ENCODE results near the gene PCCA.

Gene PCCA

GRCh38 chr13:100473087-100473486 is 384.2 kb downstream of the PCCA start:
- Histone ChIP-seq H3K4me2 (ENCODE audit: low read length) (no peak overlapping the region), H2BK12ac (ENCODE audit: low read length) (no peak overlapping the region), H4K8ac (ENCODE audit: low read depth, low read length) (no peak overlapping the region), H3K79me2 (ENCODE audit: control insufficient read depth, insufficient read depth, low read length, poor library complexity) (no peaks in the 10 kb centered on the region), H3K18ac (ENCODE audit: low read length) (no peak overlapping the region), H3K4ac (ENCODE audit: low read depth, low read length) (no peak overlapping the region), H3K4me1 (ENCODE audit: control insufficient read depth in 1 of 2, insufficient read depth in 2 of 2, low read length in 2 of 2) (peaks cover 3 to 4% of the 10 kb centered on the region in 2 experiments), H3K4me3 (ENCODE audit: low read depth, low read length) (no peak overlapping the region), H2BK5ac (ENCODE audit: low read depth, low read length, poor library complexity) (no peak overlapping the region), H3K79me1 (ENCODE audit: low read length) (no peaks in the 10 kb centered on the region), H3K9ac (ENCODE audit: low read length) (no peak overlapping the region), H4K12ac (ENCODE audit: low read depth, low read length) (no peak overlapping the region), H2AK5ac (ENCODE audit: low read length) (no peak overlapping the region), H2BK120ac (ENCODE audit: insufficient read depth, low read length, poor library complexity) (no peak overlapping the region), H3K27ac (ENCODE audit: low read depth, low read length) (no peak overlapping the region), H3K9me3 (ENCODE audit: insufficient read depth, low read depth, low read length) (no peaks in the 10 kb centered on the region), H3K27me3 (ENCODE audit: insufficient read depth, low read length) (no peaks in the 10 kb centered on the region), H2AFZ (ENCODE audit: insufficient read depth, low read length, poor library complexity) (no peak overlapping the region), H3K23ac (ENCODE audit: low read length) (no peak overlapping the region), H3K36me3 (ENCODE audit: control insufficient read depth in 1 of 2, insufficient read depth in 2 of 2, low read length in 2 of 2) (no peaks in the 10 kb centered on the region), H3K14ac (ENCODE audit: low read length) (no peak overlapping the region), H4K91ac (ENCODE audit: low read depth, low read length) (no peak overlapping the region)
- WGBS (ENCODE audit: extremely low coverage, insufficient coverage, insufficient read length) = no CpG with 5 or more reads among the region's 10 CpGs
- no peak for DNase-seq

DNA sequence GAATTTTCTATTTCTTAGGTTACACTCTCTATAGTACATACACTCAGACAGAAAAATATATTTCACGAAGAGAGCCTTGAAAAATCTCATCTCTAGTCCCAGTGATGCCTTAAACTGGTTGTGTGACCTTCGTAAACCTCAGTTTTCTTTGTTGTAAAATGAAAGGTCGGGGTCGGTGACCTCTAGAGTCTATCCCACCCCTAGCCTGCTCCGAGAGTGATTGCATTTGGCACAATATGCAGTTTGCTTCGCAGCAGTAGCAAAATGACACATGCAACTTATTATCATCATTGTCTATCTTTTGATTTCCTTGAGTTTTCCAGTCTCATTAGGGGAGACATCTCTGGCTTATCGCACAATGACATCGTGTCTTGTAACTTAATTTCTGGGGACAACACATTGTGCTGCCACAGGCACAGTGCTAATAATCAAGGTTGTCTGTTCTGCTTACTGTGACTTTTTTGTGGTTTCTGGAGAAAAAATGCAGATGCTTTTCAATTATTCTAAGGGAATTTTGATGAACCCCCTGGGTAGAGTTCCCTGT is 384.7 kb downstream of the PCCA start:
- no peak overlapping the region for H3K4me2 ChIP-seq (ENCODE audit: low read length)
- H3K79me1 ChIP-seq (ENCODE audit: low read length) = no peaks in the 10 kb centered on the region
- H4K91ac ChIP-seq (ENCODE audit: low read depth, low read length) = no peak overlapping the region
- no peak overlapping the region for H4K8ac ChIP-seq (ENCODE audit: low read depth, low read length)
- WGBS (ENCODE audit: extremely low coverage, insufficient coverage, insufficient read length) = no CpG with 5 or more reads among the region's 8 CpGs
- H3K23ac ChIP-seq (ENCODE audit: low read length) = no peak overlapping the region
- H3K14ac ChIP-seq (ENCODE audit: low read length) = no peak overlapping the region
- H3K79me2 ChIP-seq (ENCODE audit: control insufficient read depth, insufficient read depth, low read length, poor library complexity) = no peaks in the 10 kb centered on the region
- no peak overlapping the region for H2BK12ac ChIP-seq (ENCODE audit: low read length)
- peaks cover 8 to 9% of the 10 kb centered on the region in 2 experiments for H3K4me1 ChIP-seq (ENCODE audit: control insufficient read depth in 1 of 2, insufficient read depth in 2 of 2, low read length in 2 of 2)
- H3K4me3 ChIP-seq (ENCODE audit: low read depth, low read length) = no peak overlapping the region
- DNase-seq = no peak
- H3K4ac ChIP-seq (ENCODE audit: low read depth, low read length) = no peak overlapping the region
- no peak overlapping the region for H2AFZ ChIP-seq (ENCODE audit: insufficient read depth, low read length, poor library complexity)
- no peaks in the 10 kb centered on the region for H3K27me3 ChIP-seq (ENCODE audit: insufficient read depth, low read length)
- no peak overlapping the region for H2BK5ac ChIP-seq (ENCODE audit: low read depth, low read length, poor library complexity)
- no peak overlapping the region for H3K27ac ChIP-seq (ENCODE audit: low read depth, low read length)
- H3K9me3 ChIP-seq (ENCODE audit: insufficient read depth, low read depth, low read length) = no peaks in the 10 kb centered on the region
- no peak overlapping the region for H3K18ac ChIP-seq (ENCODE audit: low read length)
- H2BK120ac ChIP-seq (ENCODE audit: insufficient read depth, low read length, poor library complexity) = no peak overlapping the region
- H4K12ac ChIP-seq (ENCODE audit: low read depth, low read length) = no peak overlapping the region
- H2AK5ac ChIP-seq (ENCODE audit: low read length) = no peak overlapping the region
- no peak overlapping the region for H3K9ac ChIP-seq (ENCODE audit: low read length)
- H3K36me3 ChIP-seq (ENCODE audit: control insufficient read depth in 1 of 2, insufficient read depth in 2 of 2, low read length in 2 of 2) = no peaks in the 10 kb centered on the region

DNA sequence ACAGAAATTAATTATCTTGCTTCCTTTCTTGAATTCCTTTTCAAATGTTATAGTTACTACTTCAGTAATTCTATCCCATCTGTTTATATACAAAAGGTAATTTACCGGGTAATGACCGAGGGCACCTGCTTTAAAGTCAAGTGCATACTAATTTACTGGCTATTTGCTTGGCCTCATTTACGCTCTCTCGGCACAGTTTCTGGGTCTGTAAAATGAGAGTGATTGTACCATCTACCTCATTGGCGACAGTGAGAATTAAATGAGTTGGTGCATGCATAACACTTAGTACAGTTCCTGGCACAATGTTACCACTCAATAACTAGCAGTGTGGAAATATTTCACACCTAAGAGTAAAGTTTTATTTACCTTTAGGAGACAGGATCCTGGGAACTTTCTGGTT is 388.1 kb downstream of the PCCA start:
- Histone ChIP-seq H3K27ac (ENCODE audit: low read depth, low read length) (no peak overlapping the region), H4K8ac (ENCODE audit: low read depth, low read length) (no peak overlapping the region), H3K18ac (ENCODE audit: low read length) (no peak overlapping the region), H2BK5ac (ENCODE audit: low read depth, low read length, poor library complexity) (no peak overlapping the region), H2BK12ac (ENCODE audit: low read length) (no peak overlapping the region), H3K4me1 (ENCODE audit: control insufficient read depth in 1 of 2, insufficient read depth in 2 of 2, low read length in 2 of 2) (peaks cover 8 to 9% of the 10 kb centered on the region in 2 experiments), H2AFZ (ENCODE audit: insufficient read depth, low read length, poor library complexity) (no peak overlapping the region), H3K9ac (ENCODE audit: low read length) (no peak overlapping the region), H3K36me3 (ENCODE audit: control insufficient read depth in 1 of 2, insufficient read depth in 2 of 2, low read length in 2 of 2) (no peaks in the 10 kb centered on the region), H4K12ac (ENCODE audit: low read depth, low read length) (no peak overlapping the region), H3K23ac (ENCODE audit: low read length) (no peak overlapping the region), H3K4ac (ENCODE audit: low read depth, low read length) (no peak overlapping the region), H3K4me2 (ENCODE audit: low read length) (no peak overlapping the region), H2AK5ac (ENCODE audit: low read length) (no peak overlapping the region), H3K79me2 (ENCODE audit: control insufficient read depth, insufficient read depth, low read length, poor library complexity) (no peaks in the 10 kb centered on the region), H3K4me3 (ENCODE audit: low read depth, low read length) (no peak overlapping the region), H3K79me1 (ENCODE audit: low read length) (no peaks in the 10 kb centered on the region), H2BK120ac (ENCODE audit: insufficient read depth, low read length, poor library complexity) (no peak overlapping the region), H3K14ac (ENCODE audit: low read length) (no peak overlapping the region), H3K9me3 (ENCODE audit: insufficient read depth, low read depth, low read length) (no peaks in the 10 kb centered on the region), H3K27me3 (ENCODE audit: insufficient read depth, low read length) (no peaks in the 10 kb centered on the region), H4K91ac (ENCODE audit: low read depth, low read length) (no peak overlapping the region)
- WGBS (ENCODE audit: extremely low coverage, insufficient coverage, insufficient read length) = no CpG with 5 or more reads among the region's 5 CpGs
- no peak for DNase-seq

GRCh38 chr13:100478107-100478809 is 389.4 kb downstream of the PCCA start:
- H3K14ac ChIP-seq (ENCODE audit: low read length) = no peak overlapping the region
- no CpG with 5 or more reads among the region's 12 CpGs for WGBS (ENCODE audit: extremely low coverage, insufficient coverage, insufficient read length)
- no peak overlapping the region for H3K4me2 ChIP-seq (ENCODE audit: low read length)
- H2AK5ac ChIP-seq (ENCODE audit: low read length) = no peak overlapping the region
- no peaks in the 10 kb centered on the region for H3K79me2 ChIP-seq (ENCODE audit: control insufficient read depth, insufficient read depth, low read length, poor library complexity)
- no peak overlapping the region for H3K9ac ChIP-seq (ENCODE audit: low read length)
- no peak overlapping the region for H3K23ac ChIP-seq (ENCODE audit: low read length)
- no peaks in the 10 kb centered on the region for H3K27me3 ChIP-seq (ENCODE audit: insufficient read depth, low read length)
- no peak overlapping the region for H3K27ac ChIP-seq (ENCODE audit: low read depth, low read length)
- no peak overlapping the region for H4K12ac ChIP-seq (ENCODE audit: low read depth, low read length)
- H3K79me1 ChIP-seq (ENCODE audit: low read length) = no peaks in the 10 kb centered on the region
- no peaks in the 10 kb centered on the region for H3K9me3 ChIP-seq (ENCODE audit: insufficient read depth, low read depth, low read length)
- H3K36me3 ChIP-seq (ENCODE audit: control insufficient read depth in 1 of 2, insufficient read depth in 2 of 2, low read length in 2 of 2) = no peaks in the 10 kb centered on the region
- no peak overlapping the region for H3K4me3 ChIP-seq (ENCODE audit: low read depth, low read length)
- H2BK120ac ChIP-seq (ENCODE audit: insufficient read depth, low read length, poor library complexity) = no peak overlapping the region
- H2BK5ac ChIP-seq (ENCODE audit: low read depth, low read length, poor library complexity) = no peak overlapping the region
- H3K4me1 ChIP-seq (ENCODE audit: control insufficient read depth in 1 of 2, insufficient read depth in 2 of 2, low read length in 2 of 2) = peaks cover 5 to 8% of the 10 kb centered on the region in 2 experiments
- no peak overlapping the region for H4K8ac ChIP-seq (ENCODE audit: low read depth, low read length)
- no peak overlapping the region for H3K4ac ChIP-seq (ENCODE audit: low read depth, low read length)
- no peak overlapping the region for H3K18ac ChIP-seq (ENCODE audit: low read length)
- H2AFZ ChIP-seq (ENCODE audit: insufficient read depth, low read length, poor library complexity) = no peak overlapping the region
- no peak overlapping the region for H4K91ac ChIP-seq (ENCODE audit: low read depth, low read length)
- peak; percentile 20 to 62 for DNase-seq
- H2BK12ac ChIP-seq (ENCODE audit: low read length) = no peak overlapping the region
